IPS-NIHi7 (cell line): ENCODE results near the gene FHIT.
"Not testable (repeated sequence)": the region's sequence is repeated elsewhere in the genome, so short reads cannot be mapped to it uniquely, and the experiment has no call there.

Experiments used
- DNase-seq: peaks from one replicate; pipeline ENCODE4 v3.0.0; 2012; ENCODE audit warnings: mixed read lengths; ENCODE audit errors: extremely low spot score

Gene FHIT

GRCh38 chr3:60574046-60574769, 677.0 kb downstream of the FHIT start:
- no peak for DNase-seq

- DNase-seq, result no peak
These were observed 677.8 kb downstream of the FHIT start for GRCh38 chr3:60573494-60573893.

- no peak for DNase-seq
These were observed 679.7 kb downstream of the FHIT start for GRCh38 chr3:60571511-60571910.

- no peak for DNase-seq
These were observed 694.1 kb downstream of the FHIT start for GRCh38 chr3:60557122-60557521.

GRCh38 chr3:60555686-60556354, 695.4 kb downstream of the FHIT start:
- DNase-seq, result peak; percentile 42

- no peak for DNase-seq
These were observed 698.1 kb downstream of the FHIT start for GRCh38 chr3:60553144-60553543.

- DNase-seq, result no peak
These were observed 698.7 kb downstream of the FHIT start for GRCh38 chr3:60552581-60552980.

- DNase-seq, result no peak
These were observed 699.6 kb downstream of the FHIT start for GRCh38 chr3:60551455-60552209.

GRCh38 chr3:60549863-60550262, 701.4 kb downstream of the FHIT start:
- no peak for DNase-seq

GRCh38 chr3:60542995-60543394, 708.3 kb downstream of the FHIT start:
- DNase-seq, result no peak

- not testable (repeated sequence) for DNase-seq
These were observed 711.9 kb downstream of the FHIT start for GRCh38 chr3:60539394-60539793.

- DNase-seq, result no peak
These were observed 714.8 kb downstream of the FHIT start for GRCh38 chr3:60536420-60536819.

GRCh38 chr3:60531759-60532158, 719.5 kb downstream of the FHIT start:
- no peak for DNase-seq

- DNase-seq, result no peak
These were observed 722.6 kb downstream of the FHIT start for GRCh38 chr3:60528651-60529050.

GRCh38 chr3:60523536-60523935, 727.7 kb downstream of the FHIT start:
- DNase-seq, result no peak

GRCh38 chr3:60517134-60517533, 734.1 kb downstream of the FHIT start:
- DNase-seq, result no peak

- DNase-seq, result no peak
These were observed 736.4 kb downstream of the FHIT start for GRCh38 chr3:60514866-60515265.

GRCh38 chr3:60514085-60514649, 737.1 kb downstream of the FHIT start:
- DNase-seq, result no peak

- DNase-seq, result no peak
These were observed 738.0 kb downstream of the FHIT start for GRCh38 chr3:60513241-60513640.

GRCh38 chr3:60512506-60512905, 738.7 kb downstream of the FHIT start:
- no peak for DNase-seq

GRCh38 chr3:60509471-60509870, 741.8 kb downstream of the FHIT start:
- DNase-seq, result no peak

- DNase-seq, result no peak
These were observed 746.3 kb downstream of the FHIT start for GRCh38 chr3:60504827-60505457.
